Muscle of back (tissue), 11 donors: ENCODE data around the gene SQSTM1. TPM values are rescaled to one million over a fixed set of nuclear protein-coding genes. Genes with fewer than 3 reads are reported as not detected.

Experiments
- DNase-seq, 3 donors: peaks; one replicate each; pipeline versions ENCODE4 v3.0.0 to v3.0.0-alpha.2; 2013
- polyA plus RNA-seq, 10 donors: library from polyadenylated mRNA; unstranded; fragments of 120-200 nt; gene quantifications; one replicate each; pipeline ENCODE4 v1.2.1, GENCODE V29; 2013; ENCODE audit not compliant: insufficient read length in 10 of 10

SQSTM1 gene
- polyA plus RNA-seq, 10 donors: 56.1 to 76.1 (median 61.2) TPM

DNA sequence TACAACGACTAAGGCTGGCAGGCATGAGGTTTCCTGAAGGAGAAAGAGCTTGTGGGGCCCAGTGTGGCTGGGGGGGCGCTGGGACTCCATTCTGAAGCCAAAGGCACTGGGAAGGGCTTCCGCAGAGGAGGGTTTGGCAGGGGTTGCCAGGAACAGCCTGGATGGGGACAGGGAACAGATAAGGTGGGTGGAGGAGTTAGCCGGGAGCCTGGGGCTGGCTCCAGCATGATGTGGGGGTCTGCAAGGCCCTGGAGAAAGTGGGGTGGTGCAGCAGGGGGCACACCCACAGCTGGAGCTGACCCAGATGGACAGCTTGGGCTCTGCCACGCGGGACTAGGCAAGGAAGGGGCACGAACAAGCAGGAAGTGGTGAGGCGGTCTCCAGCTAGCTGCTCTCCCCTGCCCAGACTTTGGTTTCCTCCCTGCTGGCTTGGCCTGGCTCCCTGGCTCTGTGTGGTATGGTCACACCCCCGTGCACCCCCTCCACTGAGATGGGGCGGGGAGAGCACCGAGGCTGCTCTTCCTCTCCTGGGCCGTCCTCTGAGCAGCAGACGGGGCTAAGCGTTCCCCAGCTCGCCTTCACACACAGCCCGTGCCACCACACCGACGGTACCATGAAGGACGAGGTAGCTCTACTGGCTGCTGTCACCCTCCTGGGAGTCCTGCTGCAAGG is 27.1 kb upstream of the SQSTM1 start, which contains the start of gene LTC4S:
Gene LTC4S (plus strand): TSS at position 519 of the 672 bp plus-strand sequence. CDS start 95 bp downstream, at position 614.
- DNase-seq: peak in 1 of 3 donors; percentile 78

DNA sequence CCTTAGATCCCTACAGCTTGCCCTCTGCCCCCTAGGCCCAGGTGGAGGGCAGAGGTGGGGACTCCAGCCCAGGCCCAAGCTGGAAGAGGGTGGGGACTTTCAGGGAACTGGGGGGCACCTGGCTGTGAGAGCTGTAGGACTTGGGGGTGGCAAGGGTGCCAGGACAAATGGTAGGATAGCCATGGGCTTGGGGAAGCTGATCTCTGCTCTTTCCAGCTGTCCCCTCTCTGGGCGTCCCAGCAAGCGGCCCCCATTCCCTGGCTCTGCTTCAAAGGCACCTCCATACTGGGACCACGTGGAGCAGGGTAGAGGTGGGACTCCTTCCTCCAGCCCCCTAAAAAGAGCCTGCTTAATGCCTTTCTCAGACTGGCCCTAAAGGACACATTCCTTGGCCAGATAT is 26.5 kb upstream of the SQSTM1 start:
- DNase-seq: no peak

DNA sequence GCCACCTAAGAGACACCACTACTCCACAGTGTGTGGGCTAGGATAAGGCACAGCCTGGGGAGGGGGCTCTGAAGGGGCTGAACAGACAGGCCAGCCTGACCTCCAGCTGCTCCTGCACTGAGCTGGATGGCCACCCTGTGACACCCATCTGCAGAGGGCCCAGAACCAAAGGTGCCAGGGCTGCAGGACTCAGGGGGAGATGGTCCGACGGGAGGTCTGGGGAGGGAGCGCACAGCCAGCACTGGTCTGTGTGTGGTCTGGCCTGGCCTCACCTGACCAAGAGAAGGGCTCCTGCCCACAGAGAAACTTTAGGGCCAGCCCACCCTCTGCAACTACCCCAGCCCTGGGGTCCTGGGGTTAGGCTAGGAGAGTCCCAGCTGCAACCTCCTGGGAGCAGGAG is 26.1 kb upstream of the SQSTM1 start:
- no peak for DNase-seq

DNA sequence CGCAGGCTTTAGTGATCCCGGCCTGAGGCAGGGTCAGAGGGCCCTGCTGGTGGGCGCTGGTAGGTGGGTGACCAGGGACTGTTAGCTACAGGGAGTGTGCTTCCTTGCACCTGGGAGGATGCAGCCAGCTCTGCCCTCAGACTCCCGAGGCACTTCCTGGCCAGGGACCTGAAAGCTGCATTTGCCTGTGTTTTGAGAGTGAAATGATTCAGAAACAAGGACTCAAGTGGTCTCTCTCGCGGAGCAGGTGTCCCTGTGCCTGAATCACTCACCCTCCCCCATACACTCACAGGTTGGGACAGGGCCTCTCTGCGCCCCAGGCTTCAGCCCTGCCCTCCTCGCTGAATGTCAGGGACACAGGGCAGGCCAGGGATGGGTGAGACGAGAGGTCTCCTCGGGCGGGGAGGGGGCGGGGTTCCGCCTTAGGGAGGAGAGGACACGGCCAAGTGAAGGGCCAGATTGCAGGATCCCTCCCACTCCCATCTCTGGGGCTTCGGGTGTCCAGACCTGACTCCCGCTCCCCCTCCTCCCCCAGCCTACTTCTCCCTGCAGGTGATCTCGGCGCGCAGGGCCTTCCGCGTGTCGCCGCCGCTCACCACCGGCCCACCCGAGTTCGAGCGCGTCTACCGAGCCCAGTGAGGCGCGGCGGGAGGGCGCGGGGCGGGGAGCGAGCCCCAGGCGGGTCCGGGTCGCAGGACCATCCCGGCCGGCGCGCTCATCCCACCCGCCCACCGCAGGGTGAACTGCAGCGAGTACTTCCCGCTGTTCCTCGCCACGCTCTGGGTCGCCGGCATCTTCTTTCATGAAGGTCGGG is 25.4 kb upstream of the SQSTM1 start:
- peak in 1 of 3 donors; percentile 56 for DNase-seq

DNA sequence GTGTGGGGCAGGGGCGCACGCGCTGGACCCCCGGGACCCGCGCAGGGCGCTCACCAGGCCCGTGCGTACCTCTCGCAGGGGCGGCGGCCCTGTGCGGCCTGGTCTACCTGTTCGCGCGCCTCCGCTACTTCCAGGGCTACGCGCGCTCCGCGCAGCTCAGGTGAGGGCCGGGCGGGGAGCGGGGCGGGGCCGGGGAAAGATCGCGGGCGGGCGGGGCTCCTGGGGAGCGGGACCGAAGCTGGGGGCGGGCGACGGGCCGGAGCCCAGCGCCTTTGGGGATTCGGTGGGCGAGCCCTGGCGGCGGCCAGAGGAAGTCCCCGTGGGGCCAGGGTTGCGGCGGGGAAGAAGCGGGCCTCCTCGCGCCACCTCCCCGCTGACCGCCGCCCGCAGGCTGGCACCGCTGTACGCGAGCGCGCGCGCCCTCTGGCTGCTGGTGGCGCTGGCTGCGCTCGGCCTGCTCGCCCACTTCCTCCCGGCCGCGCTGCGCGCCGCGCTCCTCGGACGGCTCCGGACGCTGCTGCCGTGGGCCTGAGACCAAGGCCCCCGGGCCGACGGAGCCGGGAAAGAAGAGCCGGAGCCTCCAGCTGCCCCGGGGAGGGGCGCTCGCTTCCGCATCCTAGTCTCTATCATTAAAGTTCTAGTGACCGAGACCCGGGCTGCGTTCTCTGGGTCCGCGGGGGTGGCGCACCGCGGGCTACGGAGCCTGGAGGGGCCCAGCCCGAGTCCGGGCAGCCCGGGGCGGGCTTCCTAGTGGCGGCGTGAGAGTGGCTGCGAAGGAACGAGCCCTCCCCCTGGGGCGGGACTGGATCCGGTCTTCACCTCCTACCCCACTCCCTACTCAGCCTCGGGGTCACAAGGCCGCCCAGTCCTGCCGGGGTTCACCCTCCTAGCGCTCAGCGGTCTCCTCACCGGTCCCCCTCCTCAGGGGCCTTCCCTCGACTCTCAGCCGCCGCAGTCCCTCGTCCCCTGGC is 24.6 kb upstream of the SQSTM1 start:
- peak in 2 of 3 donors; percentile 81 to 92 for DNase-seq

DNA sequence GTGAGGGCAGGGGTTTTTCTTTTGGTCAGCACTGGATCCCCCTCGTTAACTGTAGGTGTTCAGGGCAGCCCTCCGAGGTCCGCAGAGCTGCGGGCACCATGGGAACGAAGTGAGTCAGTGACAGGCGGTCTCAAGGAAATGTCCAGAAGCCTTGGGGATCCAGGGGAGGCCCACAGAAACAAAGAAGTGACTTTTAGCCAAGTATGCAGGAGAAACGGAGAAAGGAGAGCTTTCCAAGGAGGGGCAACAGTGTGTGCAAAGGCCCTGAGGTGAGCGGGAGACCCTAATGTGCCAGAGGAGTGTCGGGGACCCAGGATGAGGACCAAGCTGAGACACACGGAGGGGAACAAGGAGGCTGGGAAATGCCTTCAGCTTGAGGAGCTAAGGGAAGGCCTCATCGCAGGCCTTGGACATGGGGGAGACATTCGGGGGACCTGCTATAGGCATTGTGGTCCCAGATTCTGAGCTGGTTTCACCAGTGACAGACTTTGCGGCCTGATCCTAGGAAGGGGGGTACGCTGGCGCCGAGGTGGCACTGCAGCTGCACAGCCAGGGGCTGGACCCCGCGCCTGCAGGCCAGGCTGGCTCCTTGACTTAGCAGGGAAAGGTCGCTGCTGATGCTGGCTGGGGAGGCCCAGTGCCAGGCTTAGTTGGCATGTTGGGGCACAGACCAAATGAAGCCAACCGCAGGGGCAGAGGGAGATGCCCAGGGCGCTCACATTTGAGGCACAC is 23.7 kb upstream of the SQSTM1 start:
- no peak for DNase-seq

DNA sequence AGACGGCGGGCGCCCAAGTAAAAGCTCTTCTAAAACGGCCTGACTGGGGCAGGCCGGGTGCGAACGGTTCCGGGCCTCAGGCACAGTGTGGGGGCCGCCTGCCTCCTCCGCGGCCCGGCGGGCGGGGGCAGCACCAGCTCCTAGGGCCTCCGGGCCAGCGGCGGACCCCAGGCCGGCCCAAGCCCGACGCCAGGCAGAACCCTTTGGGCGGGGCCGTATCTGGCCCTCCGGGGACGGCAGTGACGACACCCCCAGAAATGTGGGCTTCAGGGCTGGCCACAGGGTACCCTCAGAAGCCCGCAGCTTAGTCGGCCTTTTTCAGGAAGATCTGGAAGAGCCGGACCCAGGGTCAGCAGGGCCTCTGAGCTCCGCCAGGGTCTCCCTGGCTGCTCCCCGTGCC is 23.0 kb upstream of the SQSTM1 start:
- DNase-seq: no peak

DNA sequence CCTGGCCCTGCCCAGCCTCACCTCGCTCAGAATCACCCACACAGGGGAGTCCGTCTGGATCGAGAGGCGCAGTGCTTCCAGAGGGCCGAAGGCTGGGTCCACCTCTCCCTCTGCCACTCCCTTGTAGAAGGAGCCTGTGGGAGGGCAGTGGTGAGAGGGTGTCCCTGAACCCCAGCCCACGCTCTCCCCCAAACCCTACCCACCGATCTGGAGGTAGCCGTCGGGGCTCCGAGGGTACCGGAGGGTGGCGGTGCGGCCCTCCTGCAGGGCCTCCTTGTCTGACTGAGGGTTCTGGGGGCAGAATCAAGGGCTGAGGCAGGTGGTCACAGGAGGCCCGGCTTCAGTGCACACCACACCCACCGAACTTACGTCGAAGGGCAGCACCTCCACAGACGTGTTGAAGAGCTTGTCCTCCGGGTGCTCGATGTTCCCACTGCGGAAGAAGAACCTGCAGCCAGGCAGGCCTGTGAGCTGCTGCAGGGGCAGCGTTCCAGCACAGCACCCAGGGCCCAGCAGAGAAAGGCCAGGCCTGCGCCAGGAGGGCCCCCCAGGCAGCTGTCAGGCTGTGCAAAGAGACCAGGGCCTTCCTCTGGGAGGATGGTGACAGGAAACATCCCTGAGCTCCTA is 22.4 kb upstream of the SQSTM1 start:
- no peak for DNase-seq

DNA sequence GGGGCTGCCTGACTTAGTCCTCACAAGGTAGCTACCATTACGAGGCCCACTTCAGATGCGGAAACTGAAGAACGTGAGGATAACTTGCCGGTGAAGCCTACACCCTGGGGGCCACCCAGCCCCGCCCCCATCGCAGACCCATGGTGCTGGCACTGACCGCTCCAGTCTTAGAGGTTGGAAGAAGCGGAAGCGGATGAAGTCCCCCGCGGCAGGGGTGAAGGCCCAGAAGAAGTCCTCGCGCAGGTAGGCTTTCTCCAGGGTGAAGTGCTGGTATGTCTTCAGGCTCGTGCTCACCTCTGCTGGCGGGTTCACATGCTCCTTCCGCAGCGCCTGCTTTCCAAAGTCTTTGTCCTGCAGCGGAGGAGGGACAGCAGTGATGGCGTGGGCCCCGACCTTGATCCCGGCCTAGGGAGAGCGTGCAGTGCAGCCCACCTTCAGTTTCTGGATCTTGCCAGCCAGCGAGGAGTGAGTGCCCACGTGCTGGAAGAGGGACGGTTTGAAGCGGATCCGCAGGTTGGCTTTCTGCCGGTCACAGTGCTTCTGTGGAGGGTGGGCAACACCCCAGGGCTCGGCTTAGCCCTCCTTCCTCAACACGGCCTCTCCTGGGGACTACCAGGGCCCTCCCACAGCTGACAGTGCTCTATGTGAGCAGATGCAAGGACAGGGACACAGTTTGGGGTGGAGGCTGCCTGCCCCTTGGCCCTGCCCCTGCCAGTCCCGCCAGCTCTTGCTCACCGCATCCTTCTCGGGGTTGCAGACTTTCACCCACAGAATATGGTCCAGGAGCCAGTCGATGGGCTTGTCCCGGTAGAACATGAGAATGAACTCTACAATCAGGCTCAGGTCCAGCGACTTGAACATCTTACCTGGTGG is 21.7 kb upstream of the SQSTM1 start:
- DNase-seq: no peak

DNA sequence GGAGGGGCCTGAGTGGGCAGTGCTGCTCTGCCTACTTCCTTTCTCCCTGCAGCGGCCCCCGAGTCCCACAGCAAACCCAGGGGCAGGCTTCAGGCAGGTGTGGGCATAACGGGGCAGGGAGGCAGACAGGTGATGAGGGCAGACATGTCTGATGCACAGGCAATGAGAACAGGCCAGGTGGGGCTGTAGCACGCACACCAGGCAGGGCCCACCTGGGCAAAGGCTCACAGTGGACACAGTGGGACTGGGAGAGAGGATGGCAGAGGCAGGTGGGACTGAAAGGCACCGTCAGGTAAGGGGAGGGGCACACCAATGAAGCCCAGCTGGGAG is 21.1 kb upstream of the SQSTM1 start:
- no peak for DNase-seq

DNA sequence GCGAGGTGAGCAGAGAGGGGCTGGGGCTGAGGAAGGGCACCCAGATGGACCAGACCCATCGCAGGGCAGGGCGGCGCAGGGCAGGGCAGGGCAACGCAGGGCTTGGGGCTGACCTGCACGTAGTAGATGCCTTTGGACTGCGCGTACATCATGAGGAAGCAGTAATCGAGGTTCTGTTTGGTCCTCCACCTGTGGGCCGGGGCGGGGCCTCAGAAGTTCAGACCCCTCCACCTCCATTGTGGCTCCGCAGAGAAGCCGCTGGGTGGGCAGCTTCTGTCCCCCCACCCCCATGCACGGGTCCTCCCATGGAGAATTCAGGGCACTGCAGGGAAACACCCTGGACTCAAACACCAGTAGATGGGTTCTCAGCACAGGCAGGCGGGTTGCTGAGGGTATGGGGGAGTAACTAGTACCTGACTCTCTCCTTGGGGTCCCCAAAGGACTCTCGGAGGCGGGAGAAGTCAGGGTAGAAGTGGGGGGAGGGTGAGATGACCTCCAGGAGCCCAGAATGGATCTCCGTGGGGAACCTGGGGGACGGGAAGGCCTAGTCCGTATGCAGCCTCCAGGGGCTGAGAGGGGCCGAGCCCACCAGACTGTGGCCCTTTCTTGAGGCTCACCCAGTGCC is 20.5 kb upstream of the SQSTM1 start:
- DNase-seq: no peak

DNA sequence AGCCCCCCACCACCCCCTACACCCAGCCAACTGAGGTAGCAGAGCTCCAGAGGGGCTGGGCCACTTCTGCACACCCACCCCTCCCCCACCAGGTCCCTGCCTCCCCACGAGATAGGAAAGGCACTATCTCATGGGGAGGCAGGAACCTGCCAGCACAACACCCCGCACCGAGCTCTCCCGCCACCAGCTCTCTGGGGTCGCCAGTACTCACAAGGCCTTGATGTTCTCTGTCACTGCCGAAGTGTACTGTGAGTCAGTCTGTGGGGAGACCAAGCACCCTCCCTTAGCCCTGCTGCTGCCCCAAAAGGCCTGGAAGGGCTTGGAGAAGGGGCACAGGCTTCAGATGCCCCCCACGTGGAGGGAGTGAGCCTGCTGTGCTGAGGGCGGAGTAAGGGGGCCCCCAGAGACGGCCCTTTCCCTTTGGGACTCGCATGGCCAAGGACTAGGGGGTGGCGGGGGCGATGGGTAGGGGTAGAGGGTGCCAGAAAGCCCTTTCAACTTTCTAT is 20.0 kb upstream of the SQSTM1 start:
- DNase-seq: no peak

DNA sequence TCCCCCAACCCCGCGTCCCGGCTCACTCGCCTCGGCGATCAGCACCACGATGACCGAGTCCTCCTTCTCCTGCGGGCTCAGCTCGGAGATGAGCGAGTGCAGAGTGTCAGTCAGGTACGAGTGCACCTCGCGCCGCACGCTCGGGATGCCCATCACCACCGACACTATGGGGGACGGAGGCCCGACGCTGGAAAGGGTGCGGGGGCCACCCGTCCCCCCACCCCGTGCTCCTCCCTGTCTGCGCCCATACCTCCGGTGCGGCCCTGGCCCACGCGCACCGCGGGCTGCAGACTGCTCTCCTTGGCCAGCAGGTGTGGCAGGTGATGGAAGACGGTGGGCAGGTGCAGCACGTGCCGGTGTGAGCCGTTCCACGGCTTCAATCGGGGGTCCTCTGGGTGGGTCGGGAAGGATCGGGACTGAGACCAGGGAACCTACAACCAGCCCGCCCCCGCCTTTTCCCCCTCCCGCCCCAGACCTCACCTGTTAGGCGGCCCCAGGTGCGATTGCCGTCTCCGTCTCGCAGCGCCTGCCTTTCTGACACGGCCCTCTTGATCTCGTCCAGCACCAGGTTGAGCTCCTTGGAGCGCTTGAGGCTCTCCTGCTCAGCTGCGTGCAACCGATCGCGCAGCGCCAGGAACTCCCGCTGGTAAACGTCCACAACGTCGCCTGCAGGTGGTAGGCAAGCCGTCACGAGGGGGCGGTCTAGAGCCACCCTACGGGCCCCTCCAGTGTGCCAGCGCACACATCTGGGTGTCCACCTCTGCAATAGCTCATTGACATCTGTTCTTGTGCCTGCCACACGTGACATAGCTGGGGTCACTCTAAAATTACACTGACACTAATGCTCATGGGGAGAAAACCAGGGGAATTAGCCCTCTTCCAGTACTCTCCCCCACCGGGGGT is 19.1 kb upstream of the SQSTM1 start:
- DNase-seq: peak in 2 of 3 donors; percentile 58 to 72

DNA sequence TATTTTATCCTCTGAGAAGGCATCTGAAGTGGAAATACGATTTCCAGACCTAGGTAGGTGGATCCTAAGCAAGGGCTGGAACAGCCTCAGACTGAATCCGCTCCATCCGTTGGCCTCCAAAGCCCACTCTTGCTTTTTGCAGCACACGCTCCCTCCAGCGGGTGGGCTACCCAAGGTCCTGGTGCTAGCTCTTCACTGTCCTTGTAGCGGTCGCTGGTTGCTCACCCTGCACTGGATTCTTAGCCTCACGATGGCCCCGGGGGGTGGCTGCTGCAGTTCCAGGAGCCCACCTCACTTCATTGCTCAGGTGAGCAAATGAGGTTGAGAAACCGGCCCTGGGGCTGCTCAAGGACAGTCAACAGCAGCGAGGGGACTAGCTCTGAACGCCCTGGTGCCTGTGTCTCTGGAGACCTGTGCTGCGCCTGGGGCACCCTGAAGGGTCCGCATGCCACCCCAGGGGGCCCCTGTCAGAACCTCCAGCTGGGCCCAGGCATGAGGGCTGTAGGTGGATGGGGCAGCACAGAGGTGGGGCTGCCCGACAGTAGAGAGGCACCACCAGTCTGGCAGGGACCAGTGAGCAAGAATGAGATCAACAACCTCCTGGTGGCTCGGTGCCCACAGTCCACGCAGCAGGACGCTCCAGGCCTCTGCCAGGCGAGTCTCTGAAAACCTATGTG is 18.4 kb upstream of the SQSTM1 start:
- no peak for DNase-seq

DNA sequence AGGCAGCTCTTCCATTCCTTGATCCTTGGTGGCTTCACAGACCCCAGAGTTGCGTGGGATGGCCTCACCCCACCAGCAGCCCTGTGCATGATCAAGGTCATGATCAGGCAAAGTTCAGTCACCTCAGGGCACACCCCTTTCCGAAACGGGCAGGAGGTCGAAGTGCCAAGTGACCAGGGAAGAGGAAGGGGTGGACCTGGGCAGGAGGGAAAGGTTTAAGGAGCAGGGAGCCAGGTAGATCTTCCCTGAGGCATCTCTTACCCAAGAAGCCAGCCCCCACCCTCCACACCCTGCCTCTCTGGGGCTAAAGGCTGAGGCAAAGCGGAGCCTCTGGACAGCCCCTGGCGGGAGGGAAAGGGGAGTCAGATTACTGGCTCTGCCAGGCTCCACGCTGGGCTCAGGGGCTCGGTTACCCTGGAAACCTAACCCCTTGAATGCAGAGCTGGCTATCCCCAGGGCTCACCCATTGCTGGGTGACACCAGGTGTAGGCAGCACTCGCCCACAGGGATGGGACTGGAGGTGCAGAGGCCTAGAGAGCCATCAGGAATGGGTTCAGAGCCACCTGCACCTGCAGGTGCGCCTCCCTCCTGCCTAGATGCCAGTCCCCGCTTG is 17.6 kb upstream of the SQSTM1 start:
- DNase-seq: no peak

DNA sequence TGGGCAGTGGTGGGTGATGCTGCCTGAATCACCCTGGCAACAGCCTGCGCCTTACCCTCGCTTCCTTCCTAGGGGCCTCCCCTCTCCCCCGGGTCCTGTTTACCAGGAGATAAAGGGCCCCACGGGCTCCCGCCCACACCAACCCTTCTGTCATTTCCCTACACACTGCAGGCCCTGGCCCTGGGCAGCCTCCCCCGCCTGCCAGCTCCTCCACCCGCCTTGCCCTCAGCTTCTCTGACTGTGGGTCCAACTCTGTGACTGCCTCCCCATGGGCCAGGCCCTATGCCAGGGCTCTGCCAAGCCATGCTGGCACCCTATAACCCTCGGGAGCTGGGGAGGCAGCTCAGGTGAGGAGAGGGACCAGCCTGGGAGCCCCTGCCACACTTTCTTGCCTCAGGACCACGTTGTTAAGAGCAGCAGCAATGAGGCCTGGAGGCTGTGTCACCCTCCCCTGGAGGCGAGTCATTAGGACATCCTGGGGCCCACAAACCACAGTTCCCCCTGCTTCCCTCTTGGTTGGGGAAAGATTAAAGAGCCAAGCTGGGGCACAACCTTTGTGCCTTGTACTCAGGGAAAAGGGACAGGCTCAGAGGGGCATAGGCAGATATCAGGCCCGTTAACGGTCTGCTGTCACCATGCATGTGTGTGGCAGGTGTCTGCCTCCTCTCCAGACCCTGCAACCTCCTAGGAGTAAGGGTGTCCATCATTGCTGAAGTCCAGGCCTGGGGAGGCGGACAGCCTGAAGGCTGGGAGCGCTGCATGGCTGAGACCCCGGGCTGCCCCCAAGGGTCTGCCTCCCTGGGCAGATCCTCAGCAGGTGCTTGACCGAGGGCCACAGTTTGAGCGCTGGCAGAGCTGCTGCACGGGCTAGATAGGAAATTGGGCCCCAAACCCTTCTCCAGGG is 16.8 kb upstream of the SQSTM1 start:
- DNase-seq: no peak
